HG03439 (cell line): ENCODE results near the gene ITPA.
"Not testable (repeated sequence)": the region's sequence is repeated elsewhere in the genome, so short reads cannot be mapped to it uniquely, and the experiment has no call there.

Experiments used
- ATAC-seq: cut with Tn5 transposase; IDR thresholded peaks from one replicate; pipeline ENCODE4 v1.9.1; 2021; ENCODE audit warnings: mild to moderate bottlenecking, moderate library complexity; ENCODE audit not compliant: unreplicated experiment

The ITPA gene

DNA sequence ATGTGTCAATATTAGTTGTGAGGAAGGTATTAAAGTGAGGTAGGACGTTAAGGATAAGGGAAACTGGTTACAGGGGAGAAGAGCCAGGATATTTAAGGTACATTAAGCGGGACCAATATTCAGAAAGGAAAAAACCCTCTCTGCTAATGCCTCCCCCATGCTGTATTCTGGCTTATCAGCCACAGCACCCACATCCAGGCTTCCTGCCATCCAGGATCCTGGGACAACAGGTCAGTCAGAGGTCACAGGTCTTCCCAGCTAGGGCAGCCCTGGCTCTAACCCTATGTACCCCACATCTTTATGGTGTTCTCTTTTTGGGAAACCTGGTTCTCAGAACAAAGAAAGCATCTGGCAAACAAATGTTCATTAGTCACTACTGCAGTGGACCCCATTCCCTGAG, 10.1 kb upstream of the ITPA start:
- ATAC-seq = no peak

DNA sequence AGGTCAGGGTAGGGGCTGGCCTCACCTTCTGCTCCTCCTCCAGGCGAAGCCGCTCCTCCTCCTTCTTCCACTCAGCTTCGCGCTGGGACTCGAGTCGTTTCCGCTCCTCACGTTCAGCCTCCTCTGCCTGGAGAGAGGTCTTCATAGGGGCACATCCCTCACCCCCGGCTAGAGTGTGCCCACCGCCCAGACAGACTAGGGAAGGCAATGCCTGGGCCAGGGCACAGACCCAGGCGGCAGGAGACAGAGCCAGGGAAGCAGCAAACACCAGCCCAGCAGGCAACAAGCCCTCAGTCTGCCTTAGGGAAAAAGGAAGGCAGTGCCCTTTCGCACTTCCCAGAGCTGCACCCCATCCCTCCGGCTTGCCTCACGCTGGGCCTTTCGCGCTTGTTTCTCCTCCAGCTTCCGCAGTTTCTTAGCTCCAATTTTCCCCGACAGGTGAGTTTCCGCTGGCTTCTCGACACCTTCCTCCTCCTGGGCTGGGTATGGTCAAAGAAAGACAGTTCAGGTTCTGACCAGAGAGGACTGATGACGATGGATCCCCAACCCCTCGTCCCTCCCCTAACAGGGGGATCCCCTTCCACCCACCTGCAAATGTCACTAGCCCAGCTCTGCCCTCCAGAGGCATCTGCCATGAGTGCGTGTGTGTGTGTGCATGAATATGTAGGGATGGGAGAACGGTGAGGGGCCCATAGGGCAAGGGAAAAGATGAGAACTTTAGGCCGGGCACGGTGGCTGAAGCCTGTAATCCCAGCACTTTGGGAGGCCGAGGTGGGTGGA, 9.1 kb upstream of the ITPA start:
- no peak for ATAC-seq

DNA sequence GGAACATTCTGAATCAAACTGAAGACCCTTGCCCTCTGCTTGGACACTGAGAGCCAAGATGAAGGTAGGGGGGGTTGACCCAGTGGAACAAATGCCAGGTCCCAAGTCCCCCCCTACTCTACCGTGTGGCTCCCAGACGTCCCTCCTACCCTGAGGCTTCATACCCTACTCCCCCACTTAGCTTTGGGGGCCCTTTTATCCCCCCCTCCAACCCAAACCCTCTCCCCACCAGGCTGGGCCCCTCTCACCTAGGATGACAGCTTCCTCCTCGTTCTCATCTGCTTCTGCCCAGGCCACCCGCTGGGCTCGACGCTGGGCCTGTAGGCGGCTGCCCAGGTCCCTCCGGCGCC, 6.4 kb upstream of the ITPA start:
- ATAC-seq = peak; percentile 16

DNA sequence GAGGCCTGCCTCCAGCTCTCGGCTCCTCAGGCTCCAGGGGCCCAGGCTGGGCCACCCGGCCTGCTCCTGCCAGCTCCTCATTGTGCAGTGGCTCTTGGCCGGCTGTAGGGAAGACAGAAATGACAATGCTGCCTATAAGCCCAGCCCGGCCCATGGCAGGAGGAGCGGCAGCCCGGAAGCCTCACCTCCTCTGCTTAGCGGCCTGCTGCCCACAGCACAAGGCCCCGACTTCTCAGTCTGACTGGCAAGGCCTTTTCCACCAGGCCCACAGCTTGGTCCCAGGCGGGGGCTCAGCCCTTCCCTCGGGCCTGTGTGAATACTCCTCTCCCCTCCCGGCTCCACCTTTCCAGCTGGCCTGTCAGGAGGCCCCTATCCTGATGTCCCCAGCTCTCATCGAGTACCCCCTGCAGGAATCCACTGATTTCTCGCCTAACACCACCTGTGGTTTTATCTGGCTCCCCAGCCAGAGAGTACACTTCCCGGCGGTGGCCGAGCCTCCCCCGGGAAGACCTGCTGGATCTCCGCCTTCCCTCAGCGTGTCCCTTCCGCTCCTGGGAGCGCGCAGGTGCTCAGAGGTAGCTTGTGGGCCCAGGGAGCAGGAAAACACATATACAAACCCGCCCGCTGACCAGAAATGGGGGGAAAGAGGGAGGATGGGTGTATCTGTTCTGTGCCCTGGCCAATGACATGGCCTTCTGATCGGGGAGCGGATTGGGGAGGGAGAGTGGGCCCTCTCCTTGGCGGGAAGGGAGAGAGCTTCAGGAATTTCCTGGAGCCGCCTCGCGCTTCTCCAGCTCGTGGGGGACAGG, 5.8 kb upstream of the ITPA start:
- peak; percentile 23 for ATAC-seq

DNA sequence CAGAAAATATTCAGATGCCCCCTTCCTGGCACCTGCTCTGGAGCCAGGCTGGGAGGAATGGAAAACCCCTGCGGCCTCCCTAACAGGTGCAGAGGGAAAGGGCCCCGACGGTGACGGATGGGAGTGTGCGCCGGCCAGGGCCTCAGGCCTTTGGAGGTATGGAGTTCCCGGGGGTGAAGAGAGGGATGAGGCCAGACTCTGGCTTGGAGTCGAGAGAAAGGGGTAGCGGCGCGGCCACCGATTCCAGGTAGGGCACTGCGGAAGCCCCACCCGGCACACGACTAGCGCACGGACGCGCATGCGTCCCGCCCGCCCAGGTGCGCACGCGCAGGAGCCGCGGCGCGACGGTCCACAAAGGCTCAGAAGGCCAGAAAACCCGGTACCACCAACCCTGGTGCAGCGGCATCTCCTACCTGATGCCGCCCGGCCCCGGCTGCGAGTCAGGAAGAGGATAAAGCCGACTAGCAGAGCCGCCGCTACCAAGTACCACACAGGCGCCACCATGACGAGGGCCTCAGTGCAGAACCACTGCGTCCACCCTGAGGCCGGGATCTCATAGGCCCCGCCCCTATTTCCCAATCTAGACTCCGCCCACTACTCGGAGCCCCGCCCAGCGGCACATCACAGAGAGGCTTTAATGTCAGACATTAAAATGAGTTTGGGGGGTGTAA, 5.0 kb upstream of the ITPA start, which contains the start of gene DDRGK1:
Gene DDRGK1 (minus strand): TSS at position 559 of the 671 bp plus-strand sequence. CDS start 55 bp downstream, at position 504.
- peak; percentile 71 for ATAC-seq

DNA sequence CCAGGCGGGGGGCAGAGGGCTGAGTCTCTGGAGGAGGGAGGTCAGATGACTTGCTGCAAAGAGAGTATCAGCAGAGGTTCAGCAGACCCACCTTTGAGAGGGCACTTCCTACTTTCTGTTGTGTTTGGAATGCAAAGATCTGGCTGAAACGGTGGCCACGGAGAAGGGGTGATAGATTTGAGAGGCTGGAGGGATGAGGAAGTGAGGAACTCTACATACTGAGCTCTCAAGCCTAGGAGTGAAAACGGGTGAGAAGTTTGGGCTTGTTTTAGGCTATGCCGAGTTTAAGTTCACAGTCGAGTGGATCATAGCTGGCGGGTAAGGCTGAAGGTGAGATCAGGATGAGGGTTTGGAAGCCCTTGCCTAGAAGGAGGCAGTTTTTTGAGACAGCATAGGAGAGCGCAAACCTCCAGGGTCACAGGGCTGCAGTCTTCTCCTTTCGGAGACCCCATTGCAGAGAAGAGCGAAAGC, 477 bp upstream of the ITPA start:
- no peak for ATAC-seq

DNA sequence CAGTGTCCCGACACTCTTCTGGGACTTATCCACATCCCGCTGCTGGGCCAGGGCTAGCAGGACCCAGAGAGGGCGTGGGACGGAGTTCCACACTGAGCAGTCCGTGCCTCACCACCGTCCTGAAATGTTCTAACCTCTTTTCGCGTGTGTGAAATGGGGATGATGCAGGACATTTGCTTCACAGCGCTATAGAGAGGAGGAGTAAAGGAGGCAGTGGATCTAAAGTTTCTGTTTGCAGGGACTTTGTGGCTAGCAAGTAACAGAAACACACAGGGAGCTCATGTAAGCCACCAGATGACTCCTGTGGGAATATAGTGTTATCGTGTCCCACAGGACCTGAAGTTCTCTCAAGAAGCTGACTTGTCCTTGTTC, 634 bp downstream of the ITPA start:
- no peak for ATAC-seq

DNA sequence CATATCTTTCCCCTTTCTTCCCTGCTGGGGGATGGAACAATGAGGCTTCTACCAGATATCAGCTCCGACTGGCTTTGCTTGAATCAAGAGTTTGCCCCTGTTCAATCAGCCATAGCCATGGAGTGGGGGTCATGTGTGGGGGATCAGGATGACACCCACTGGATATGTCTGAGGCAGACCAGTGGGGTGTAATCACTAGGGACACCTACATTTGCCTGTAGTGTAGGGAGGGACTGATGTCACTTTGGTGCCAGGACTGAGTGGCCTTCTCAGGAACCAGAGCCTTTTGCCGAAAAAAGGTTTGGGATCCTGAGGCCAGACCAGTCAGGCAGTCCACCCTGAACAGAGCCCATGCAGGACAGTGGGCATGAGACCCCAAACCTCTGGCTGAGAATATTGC, 1.0 kb downstream of the ITPA start:
- no peak for ATAC-seq

DNA sequence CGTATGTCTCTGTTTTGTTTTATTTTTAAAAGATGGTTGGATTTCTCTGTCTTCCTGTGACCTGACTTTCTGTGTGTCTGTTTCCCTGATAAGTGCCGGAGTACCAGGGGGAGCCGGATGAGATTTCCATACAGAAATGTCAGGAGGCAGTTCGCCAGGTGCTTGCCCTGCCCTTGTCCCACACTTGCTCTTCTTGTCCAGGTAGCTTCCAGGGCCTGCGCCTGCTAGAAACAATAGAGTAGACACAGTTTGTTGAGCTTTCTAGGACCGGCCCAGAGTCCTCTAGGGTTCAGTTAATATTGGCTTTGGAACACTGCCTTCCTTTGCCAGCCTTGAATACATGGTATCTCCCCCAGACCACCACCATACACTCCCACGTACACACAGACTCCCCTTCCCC, 3.9 kb downstream of the ITPA start:
- no peak for ATAC-seq

DNA sequence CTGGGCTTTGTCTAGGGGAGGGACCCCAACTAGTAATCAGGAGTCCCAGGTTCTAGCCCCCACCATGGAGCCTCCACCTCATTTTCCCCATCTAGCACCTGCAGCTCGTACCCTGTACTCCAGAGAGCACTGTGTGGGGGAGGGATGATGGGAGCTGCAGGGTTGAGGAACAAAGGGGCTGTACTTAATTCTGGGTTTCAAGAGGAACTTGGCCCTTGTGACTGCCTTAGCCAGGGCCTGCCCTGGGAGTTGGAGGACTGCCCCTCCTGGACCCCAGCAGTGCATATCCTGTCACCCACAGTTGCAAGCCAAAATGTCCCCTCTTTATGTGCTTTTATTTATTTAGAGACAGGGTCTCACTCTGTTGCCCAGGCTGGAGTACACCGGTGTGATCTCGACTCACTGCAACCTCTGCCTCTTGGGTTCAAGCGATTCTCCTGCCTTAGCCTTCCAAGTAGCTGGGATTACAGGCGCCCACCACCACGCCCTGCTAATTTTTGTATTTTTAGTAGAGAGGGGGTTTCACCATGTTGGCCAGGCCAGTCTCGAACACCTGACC, 6.1 kb downstream of the ITPA start:
- not testable (repeated sequence) for ATAC-seq

DNA sequence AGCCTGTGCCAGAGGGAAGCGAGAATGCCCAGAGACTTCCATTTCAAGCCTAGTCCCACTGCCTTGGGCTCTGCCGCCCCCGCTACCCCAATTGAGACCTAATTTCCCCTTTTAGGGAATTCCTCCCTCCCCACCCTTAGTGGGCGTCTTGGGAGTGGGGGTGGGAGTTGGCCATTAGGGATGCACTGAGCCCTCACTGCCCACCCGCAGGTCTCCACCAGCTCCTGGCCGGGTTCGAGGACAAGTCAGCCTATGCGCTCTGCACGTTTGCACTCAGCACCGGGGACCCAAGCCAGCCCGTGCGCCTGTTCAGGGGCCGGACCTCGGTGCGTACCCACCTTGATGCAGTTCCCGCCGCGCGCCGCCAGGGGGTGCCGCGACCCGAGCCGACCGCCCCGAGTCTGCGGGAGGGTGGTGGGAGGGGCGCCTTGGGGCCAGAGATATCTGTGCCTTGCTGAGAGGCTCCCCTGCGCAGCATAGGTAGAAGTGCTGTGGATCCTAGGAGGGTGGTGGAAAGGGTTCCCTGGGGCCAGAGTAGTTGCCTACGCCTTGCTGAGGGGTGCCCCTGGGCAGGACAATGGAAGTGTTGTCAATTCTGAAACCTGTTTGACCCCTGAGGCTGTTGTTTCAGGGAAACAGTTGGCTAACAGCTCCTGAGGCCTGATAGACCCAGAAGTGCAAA, 9.2 kb downstream of the ITPA start:
- ATAC-seq = peak; percentile 74

DNA sequence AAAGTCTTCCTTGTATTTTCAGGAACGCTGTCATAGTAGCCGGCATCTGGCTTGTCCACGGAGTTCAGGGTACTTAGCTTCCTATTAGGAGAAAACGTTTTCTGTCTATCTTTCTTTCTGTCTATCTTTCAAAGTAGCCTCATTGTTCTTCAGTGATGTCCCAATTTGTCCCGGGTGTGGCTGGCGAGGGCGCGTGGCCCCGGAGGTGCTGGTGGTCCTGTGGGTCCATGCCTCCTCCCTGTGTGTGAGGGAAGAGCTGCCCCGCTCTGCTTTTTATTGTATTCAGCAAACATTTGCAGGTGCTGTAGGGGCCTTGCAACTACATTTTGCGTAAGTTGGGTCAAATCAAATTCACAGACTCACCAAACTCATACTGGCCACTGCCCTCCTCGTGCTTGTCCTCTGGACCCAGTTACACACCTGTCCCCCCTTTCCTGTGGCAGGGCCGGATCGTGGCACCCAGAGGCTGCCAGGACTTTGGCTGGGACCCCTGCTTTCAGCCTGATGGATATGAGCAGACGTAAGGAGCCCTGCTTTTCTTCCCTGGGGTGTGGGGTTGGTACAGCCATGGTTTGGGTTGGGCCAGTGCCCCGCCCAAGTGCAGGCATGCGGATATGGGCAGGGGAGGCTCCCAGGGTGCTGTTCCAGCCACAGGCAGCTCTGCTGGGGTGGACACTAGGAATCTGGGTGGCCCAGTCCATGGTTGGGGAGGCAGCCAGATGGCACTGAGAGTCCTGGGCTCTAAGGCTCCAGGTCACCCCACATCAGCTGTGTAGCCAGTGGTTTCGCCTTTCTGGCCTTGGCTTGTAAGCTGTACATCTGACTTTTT, 12.3 kb downstream of the ITPA start:
- ATAC-seq = no peak

DNA sequence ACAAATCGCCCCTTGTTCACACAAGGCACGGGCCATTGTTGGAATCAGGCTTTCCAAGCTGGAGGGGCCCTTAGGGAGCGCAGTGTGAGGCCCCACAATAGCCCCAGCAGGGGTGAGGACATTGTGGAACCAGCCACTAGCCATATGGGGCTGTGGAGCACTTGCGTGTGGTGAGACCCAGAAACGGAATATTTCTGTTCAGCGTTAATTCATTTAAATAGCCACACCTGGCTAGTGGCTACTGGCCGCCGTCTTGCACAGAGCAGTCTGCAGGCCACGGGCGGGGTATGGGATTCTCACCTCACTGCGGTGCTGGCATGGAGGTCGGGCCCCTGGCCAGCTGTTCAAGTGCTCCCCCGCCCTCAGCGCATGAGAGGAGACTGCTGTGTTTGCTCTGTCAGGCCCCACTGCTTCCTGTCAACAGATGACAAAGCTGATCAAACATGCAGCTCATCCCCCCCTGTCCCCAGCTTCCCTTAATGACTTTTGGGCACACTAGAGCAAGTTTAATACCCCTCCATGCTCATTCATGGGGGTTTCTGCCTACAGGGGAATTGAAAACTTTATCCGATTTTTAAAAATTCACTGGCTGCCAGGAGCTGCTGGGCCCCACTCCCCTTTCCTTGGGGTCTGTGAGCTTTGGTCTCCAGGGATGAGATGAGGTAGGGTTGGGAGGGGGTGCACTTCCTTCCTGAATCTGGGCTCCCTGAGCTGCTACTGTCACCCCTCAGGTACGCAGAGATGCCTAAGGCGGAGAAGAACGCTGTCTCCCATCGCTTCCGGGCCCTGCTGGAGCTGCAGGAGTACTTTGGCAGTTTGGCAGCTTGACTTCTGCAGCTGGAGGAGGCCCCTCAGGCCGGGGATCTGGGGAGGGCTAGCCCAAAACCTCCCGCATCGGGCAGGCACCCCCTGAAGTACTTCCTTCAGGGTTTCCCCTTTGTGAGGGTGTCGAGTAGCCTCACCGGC, 13.6 kb downstream of the ITPA start:
- no peak for ATAC-seq

DNA sequence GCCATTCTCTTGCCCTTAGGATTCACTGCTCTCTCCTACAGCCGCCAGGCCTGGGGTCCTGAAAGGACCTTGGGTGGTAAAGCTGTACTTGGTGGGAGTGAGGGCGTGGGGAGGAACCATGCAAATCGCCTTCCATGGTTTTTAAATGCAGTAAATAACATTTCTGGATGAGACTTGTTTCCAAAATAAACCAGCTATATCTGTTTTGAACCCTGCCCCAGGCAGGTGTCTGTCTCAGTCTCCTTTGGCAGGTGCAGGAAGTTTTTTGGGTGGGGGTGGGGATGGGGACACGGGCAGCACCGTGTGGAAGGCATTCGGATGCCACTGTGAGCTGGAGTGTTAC, 14.3 kb downstream of the ITPA start:
- no peak for ATAC-seq

DNA sequence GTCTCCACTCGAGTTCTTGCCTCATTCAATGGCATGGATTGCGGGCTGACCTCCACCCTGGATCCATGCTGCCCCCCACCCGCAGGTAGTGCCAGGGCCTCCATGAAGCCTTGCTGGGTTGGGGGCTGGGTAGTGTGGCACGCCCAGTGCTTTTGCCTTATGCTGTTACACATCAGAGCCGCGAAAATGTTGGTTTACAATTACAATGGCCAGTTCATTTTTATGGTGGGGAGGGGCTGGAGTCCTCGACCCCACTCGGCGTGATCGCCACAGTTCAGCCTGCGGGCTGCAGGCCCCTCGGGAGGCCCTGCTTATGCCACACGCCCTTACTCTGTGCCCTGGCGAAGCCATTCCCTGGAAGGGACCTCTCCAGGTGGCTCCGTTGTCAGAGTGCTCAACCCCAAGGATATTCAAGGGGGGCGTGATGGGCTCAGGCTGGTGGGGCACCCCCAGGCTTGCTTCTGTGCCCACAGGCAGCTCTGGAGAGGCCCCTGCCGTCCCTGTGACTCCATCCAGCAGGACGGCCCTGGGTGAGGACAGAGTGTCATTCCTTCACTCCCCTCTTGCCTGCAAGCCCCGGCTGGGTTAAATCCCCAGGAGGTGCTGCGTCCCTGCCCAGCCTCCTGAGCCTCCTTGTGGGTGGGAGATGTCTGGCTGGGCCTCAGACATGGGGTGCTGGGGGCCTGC, 14.8 kb downstream of the ITPA start:
- ATAC-seq = no peak

DNA sequence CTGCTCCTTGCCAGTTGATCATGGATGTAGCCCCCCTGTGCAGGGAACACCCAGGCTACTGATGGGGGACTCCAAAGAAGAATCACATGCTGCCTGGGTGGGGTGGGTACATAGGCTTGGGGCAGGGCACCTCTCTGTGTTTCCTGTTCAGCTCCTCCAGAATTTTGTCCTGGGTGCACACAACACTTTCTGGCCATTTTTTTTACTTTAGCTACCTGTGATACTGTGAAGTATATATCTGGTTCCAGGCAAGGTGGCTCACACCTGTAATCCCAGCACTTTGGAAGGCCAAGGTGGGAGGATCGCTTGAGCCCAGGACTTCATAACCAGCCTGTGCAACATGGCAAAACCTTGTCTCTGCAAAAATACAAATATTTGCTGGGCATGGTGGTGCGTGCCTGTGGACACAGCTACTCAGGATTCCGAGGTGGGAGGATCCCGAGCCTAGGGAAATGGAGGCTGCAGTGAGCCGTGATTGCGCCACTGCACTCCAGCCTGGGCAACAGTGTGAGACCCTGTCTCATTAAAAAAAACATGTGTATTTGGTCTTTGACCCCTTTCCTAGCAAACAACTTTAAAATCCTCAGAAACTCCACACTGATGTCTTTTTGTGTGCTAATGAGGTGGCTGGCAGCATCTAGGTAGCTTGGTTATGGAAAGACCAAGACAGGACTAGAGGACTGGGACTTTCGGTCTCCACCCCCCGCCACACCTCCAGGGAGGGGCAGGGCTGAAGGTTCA, 15.6 kb downstream of the ITPA start:
- ATAC-seq = no peak

DNA sequence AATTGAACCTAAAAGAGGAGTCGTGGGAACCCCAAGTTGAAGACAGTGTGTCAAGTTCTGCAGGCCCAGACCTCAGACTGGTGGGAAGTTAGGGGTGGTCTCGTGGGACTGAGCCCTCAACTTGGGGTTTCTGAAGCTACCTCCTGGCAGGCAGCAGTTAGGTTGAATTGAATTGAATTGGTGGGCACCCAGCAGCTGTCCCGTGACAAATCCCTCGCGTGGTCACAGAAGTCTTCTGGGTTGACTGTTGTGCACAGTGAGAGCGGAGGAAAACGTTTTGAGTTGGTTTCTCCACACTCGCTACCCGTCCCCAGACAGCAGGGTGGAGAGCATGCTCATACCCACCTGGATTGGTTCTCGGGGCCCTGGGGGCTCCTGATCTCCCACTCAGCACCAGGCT, 16.8 kb downstream of the ITPA start:
- no peak for ATAC-seq

DNA sequence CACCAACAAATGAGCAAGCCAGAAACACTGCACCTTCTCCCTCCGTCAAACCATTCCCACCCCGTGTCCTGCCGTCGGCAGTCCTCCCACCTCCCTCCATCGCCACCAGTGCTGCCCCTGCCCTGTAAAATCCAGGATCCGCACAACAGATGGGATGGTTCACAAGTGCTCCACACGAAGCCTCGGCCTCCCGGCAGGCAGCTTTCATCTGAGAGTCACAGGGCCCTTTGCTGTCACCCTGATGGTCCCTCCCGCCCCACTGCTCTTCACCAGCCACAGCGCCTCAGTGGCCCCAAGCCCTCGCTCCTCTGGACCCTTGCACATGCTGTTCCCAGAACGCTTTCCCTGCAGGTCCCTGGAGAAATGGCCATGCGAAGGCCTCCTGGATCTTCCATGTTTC, 17.6 kb downstream of the ITPA start:
- no peak for ATAC-seq
